Erythroblast (primary cell): ENCODE measurements around the gene HLA-B.

Experiments
- GATA1 ChIP-seq: IDR thresholded peaks from 2 replicates; pipeline ENCODE4 v1.6.1; 2011; ENCODE audit warnings: low read depth, mild to moderate bottlenecking, control low read depth, low read length, moderate library complexity
- POLR2A ChIP-seq: IDR thresholded peaks from 2 replicates; pipeline ENCODE4 v1.6.1; 2011; ENCODE audit warnings: mild to moderate bottlenecking, low read length

DNA sequence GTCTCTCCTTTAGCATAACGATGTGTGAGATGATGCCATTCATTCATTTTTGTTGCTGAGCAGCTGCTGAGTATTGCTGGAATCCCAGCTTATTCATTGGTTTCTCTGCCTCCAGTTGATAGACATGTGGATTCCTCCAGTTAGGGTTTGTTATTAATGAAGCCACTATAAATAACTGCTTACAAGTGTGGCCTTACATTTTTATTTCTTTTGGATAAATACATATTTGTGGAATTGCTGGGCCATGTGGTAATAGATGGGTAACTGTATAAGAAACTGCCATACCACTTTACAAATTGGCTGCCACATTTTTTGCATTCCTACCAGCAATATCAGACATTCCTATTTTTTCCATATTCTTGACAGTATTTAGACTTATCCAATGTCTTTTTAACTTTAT lies 2.6 kb upstream of the HLA-B start:
- TF ChIP-seq POLR2A: no peak
- TF ChIP-seq GATA1: no peak
